HPDE6-E6E7 (cell line): ENCODE results near the gene YBEY.
"Not testable (repeated sequence)": the region's sequence is repeated elsewhere in the genome, so short reads cannot be mapped to it uniquely, and the experiment has no call there.

ENCODE experiments used
- DNase-seq: peaks from one replicate; pipeline ENCODE4 v3.0.0; 2011; ENCODE audit warnings: missing footprints; ENCODE audit errors: extremely low spot score

Gene YBEY

GRCh38 chr21:46304437-46304836 lies 18.3 kb downstream of the YBEY start:
- DNase-seq = no peak

GRCh38 chr21:46304955-46305354 lies 18.8 kb downstream of the YBEY start:
- no peak for DNase-seq

GRCh38 chr21:46307625-46308024 lies 21.5 kb downstream of the YBEY start:
- DNase-seq = no peak

GRCh38 chr21:46308431-46308830 lies 22.3 kb downstream of the YBEY start:
- no peak for DNase-seq

- DNase-seq = not testable (repeated sequence)
Measured at GRCh38 chr21:46310260-46310659, 24.1 kb downstream of the YBEY start.

- DNase-seq = no peak
Measured at GRCh38 chr21:46311568-46311967, 25.4 kb downstream of the YBEY start.

- no peak for DNase-seq
Measured at GRCh38 chr21:46312949-46313348, 26.8 kb downstream of the YBEY start.

- no peak for DNase-seq
Measured at GRCh38 chr21:46314441-46315020, 28.4 kb downstream of the YBEY start.

GRCh38 chr21:46316708-46317324 lies 30.7 kb downstream of the YBEY start:
- DNase-seq = no peak

- no peak for DNase-seq
Measured at GRCh38 chr21:46317710-46318463, 31.7 kb downstream of the YBEY start.

GRCh38 chr21:46318464-46318845 lies 32.3 kb downstream of the YBEY start:
- DNase-seq = no peak

GRCh38 chr21:46319186-46319585 lies 33.0 kb downstream of the YBEY start:
- no peak for DNase-seq

GRCh38 chr21:46320331-46320801 lies 34.2 kb downstream of the YBEY start:
- DNase-seq = no peak

- DNase-seq = no peak
Measured at GRCh38 chr21:46322351-46323226, 36.4 kb downstream of the YBEY start.

- DNase-seq = no peak
Measured at GRCh38 chr21:46323227-46323709, 37.1 kb downstream of the YBEY start.

- peak; percentile 94 for DNase-seq
Measured at GRCh38 chr21:46323710-46324389, 37.7 kb downstream of the YBEY start, which contains the start of the genes C21orf58 and PCNT. C21orf58 (minus strand) TSS chr21:46323870; CDS start chr21:46322738, 1,132 bp downstream. PCNT (plus strand) TSS chr21:46324156; CDS start chr21:46324229, 73 bp downstream.

- DNase-seq = peak; percentile 50
Measured at GRCh38 chr21:46324390-46325072, 38.4 kb downstream of the YBEY start.

- peak; percentile 60 for DNase-seq
Measured at GRCh38 chr21:46325073-46325912, 39.2 kb downstream of the YBEY start.

GRCh38 chr21:46326110-46326703 lies 40.1 kb downstream of the YBEY start:
- DNase-seq = no peak
